Esophagus mucosa (tissue), 1 donor: ENCODE measurements around the gene FAM240A. TPM values are rescaled to one million over a fixed set of nuclear protein-coding genes. Genes with fewer than 3 reads are reported as not detected.

ENCODE experiments used
- total RNA-seq: library from RNA; stranded (reverse); gene quantifications from one replicate; pipeline ENCODE4 v1.2.4, GENCODE V29; 2023
- donor health status: DM: yes; HTN: yes; CAD: no.

FAM240A gene
- total RNA-seq, 1 donor from 2014 or later = not detected

Other genes with a start within 250 kb of the FAM240A start
- 0.28 TPM for gene CCR5, start 241.6 kb upstream of the FAM240A start, total RNA-seq
- 0.24 TPM for gene CCRL2, start 205.3 kb upstream of the FAM240A start, total RNA-seq
- gene LTF, start 147.6 kb upstream of the FAM240A start, total RNA-seq = 108 TPM
- not detected for gene RTP3, start 114.5 kb upstream of the FAM240A start, total RNA-seq
- gene LRRC2, start 46.2 kb upstream of the FAM240A start, total RNA-seq = 0.28 TPM
- gene ALS2CL, start 81.2 kb downstream of the FAM240A start, total RNA-seq = 55.7 TPM
- 1.6 TPM for gene TMIE, start 88.9 kb downstream of the FAM240A start, total RNA-seq
- not detected for gene PRSS50, start 105.3 kb downstream of the FAM240A start, total RNA-seq